SU-DHL-6 (cell line): ENCODE data around the gene ACE.

Source experiments
- CTCF ChIP-seq: fragments of 200-600 bp; sonication (generic); IDR thresholded peaks from one replicate; pipeline ENCODE4 v1.5.1; 2017; ENCODE audit warnings: antibody characterized with exemption, mild to moderate bottlenecking, low read length, moderate library complexity; ENCODE audit not compliant: insufficient read depth, poor library complexity, severe bottlenecking
- EZH2phosphoT487 ChIP-seq: fragments of 200-600 bp; sonication (generic), shearing (Covaris generic); conservative IDR thresholded peaks from 2 replicates; pipeline ENCODE4 v1.6.1; 2018; ENCODE audit warnings: mild to moderate bottlenecking, antibody characterized with exemption, low read length, moderate library complexity, mixed read lengths

- TF ChIP-seq CTCF (no peak), EZH2phosphoT487 (no peak)
Measured at GRCh38 chr17:63546308-63547082, 69.6 kb downstream of the ACE start.
